ENCODE results near the gene LIMS1. TPM values are rescaled to one million over a fixed set of nuclear protein-coding genes. Genes with fewer than 3 reads are reported as not detected.
"Not testable (repeated sequence)": the region's sequence is repeated elsewhere in the genome, so short reads cannot be mapped to it uniquely, and the experiment has no call there.

Gene LIMS1
- total RNA-seq, 1 donor from 2014 or later = 491 TPM

- no peak for DNase-seq (ENCODE audit: extremely low read depth, low read depth, low spot score)
Measured at GRCh38 chr2:108585436-108585835, 51.2 kb downstream of the LIMS1 start.

- DNase-seq (ENCODE audit: extremely low read depth, low read depth, low spot score) = no peak
Measured at GRCh38 chr2:108586116-108586515, 51.8 kb downstream of the LIMS1 start.

GRCh38 chr2:108586631-108587030 lies 52.4 kb downstream of the LIMS1 start:
- DNase-seq (ENCODE audit: extremely low read depth, low read depth, low spot score) = no peak

GRCh38 chr2:108587621-108588020 lies 53.4 kb downstream of the LIMS1 start:
- DNase-seq (ENCODE audit: extremely low read depth, low read depth, low spot score) = no peak

- no peak for DNase-seq (ENCODE audit: extremely low read depth, low read depth, low spot score)
Measured at GRCh38 chr2:108588070-108588668, 53.9 kb downstream of the LIMS1 start.

GRCh38 chr2:108589372-108589771 lies 55.1 kb downstream of the LIMS1 start:
- no peak for DNase-seq (ENCODE audit: extremely low read depth, low read depth, low spot score)

GRCh38 chr2:108589781-108590180 lies 55.5 kb downstream of the LIMS1 start:
- no peak for DNase-seq (ENCODE audit: extremely low read depth, low read depth, low spot score)

- DNase-seq (ENCODE audit: extremely low read depth, low read depth, low spot score) = no peak
Measured at GRCh38 chr2:108591163-108591562, 56.9 kb downstream of the LIMS1 start.

- no peak for DNase-seq (ENCODE audit: extremely low read depth, low read depth, low spot score)
Measured at GRCh38 chr2:108593547-108594098, 59.4 kb downstream of the LIMS1 start.

GRCh38 chr2:108594132-108594981 lies 60.1 kb downstream of the LIMS1 start:
- DNase-seq (ENCODE audit: extremely low read depth, low read depth, low spot score) = peak; percentile 91

GRCh38 chr2:108594982-108595464 lies 60.8 kb downstream of the LIMS1 start:
- DNase-seq (ENCODE audit: extremely low read depth, low read depth, low spot score) = peak; percentile 94

- DNase-seq (ENCODE audit: extremely low read depth, low read depth, low spot score) = not testable (repeated sequence)
Measured at GRCh38 chr2:108595771-108596170, 61.5 kb downstream of the LIMS1 start.

GRCh38 chr2:108597105-108597744 lies 63.0 kb downstream of the LIMS1 start:
- DNase-seq (ENCODE audit: extremely low read depth, low read depth, low spot score) = not testable (repeated sequence)

- DNase-seq (ENCODE audit: extremely low read depth, low read depth, low spot score) = not testable (repeated sequence)
Measured at GRCh38 chr2:108601199-108601598, 66.9 kb downstream of the LIMS1 start.

GRCh38 chr2:108602422-108602821 lies 68.2 kb downstream of the LIMS1 start:
- DNase-seq (ENCODE audit: extremely low read depth, low read depth, low spot score) = no peak

- no peak for DNase-seq (ENCODE audit: extremely low read depth, low read depth, low spot score)
Measured at GRCh38 chr2:108604196-108604595, 69.9 kb downstream of the LIMS1 start.

- no peak for DNase-seq (ENCODE audit: extremely low read depth, low read depth, low spot score)
Measured at GRCh38 chr2:108605947-108606346, 71.7 kb downstream of the LIMS1 start.

GRCh38 chr2:108607706-108608301 lies 73.5 kb downstream of the LIMS1 start:
- no peak for DNase-seq (ENCODE audit: extremely low read depth, low read depth, low spot score)

GRCh38 chr2:108611021-108611420 lies 76.8 kb downstream of the LIMS1 start:
- DNase-seq (ENCODE audit: extremely low read depth, low read depth, low spot score) = no peak

GRCh38 chr2:108612153-108612513 lies 77.9 kb downstream of the LIMS1 start:
- DNase-seq (ENCODE audit: extremely low read depth, low read depth, low spot score) = no peak

Data from glomerular endothelial cell (primary cell).